GM21717 (cell line): Measurements from ENCODE around the gene L3HYPDH.
"Not testable (repeated sequence)": the region's sequence is repeated elsewhere in the genome, so short reads cannot be mapped to it uniquely, and the experiment has no call there.

ENCODE experiments used
- ATAC-seq: cut with Tn5 transposase; IDR thresholded peaks from one replicate; pipeline ENCODE4 v1.9.1; 2021; ENCODE audit warnings: mild to moderate bottlenecking, moderate library complexity; ENCODE audit not compliant: unreplicated experiment

Gene L3HYPDH

DNA sequence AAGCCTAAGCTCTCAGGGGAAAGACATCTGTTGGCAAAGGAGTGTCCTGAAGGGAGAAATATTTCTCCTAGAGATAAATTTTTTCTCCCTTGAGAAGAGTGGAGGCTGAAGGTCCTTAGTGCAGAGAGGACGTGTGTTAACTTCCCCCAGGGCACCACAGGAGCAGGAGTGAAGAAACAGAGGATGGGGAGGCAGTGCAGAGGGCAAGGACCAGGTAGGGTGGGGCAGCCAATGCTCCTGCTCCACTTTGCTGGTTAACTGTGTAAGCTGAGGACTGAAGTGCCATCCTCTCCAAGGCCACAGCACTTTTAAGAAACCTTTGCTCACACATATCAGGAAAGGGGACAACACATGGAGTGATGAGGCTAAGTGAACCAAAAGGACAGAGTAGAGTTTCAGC, 4.0 kb downstream of the L3HYPDH start:
- no peak for ATAC-seq

- ATAC-seq: no peak
Measured at GRCh38 chr14:59478540-59478939, 5.7 kb downstream of the L3HYPDH start.

GRCh38 chr14:59475709-59476108, 8.5 kb downstream of the L3HYPDH start:
- ATAC-seq: no peak

GRCh38 chr14:59474172-59474571, 10.0 kb downstream of the L3HYPDH start:
- no peak for ATAC-seq

- no peak for ATAC-seq
Measured at GRCh38 chr14:59465316-59466135, 18.7 kb downstream of the L3HYPDH start, which contains the start of gene GPR135. Gene GPR135 (minus strand): TSS chr14:59465380. CDS start chr14:59465226, 154 bp downstream.

- peak; percentile 55 for ATAC-seq
Measured at GRCh38 chr14:59464486-59465315, 19.5 kb downstream of the L3HYPDH start.

DNA sequence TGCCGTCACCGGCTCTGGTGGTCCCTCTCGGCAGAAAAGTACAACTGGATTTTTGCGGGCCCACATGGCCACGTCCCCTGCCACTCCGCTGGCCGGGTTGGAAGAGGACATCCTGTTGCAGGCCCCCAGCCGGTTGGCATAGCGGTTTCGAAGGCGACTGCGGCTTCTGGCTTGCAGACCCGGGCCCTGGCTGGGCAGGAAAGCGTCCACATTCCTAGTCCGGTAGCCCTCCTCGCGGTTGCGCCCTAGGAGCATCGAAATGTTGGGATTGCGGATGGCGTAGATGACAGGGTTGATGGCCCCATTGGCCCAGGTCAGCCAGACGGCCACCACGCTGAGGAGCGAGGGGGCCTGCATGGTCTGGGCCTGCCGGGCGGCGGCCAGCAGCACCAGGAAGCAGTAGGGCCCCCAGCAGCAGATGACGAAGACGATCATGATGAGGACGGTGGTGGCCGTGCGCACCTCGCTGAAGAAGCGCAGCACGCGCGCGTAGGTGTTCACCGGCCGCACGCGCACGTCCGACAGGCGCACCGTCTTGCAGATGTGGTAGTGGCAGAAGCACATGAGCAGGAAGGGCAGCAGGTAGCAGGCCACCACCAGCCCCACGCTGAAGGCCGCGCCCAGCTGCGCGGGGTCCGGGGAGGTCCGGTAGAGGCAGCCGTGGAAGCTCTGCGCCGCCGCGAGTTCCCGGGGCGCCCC, 20.3 kb downstream of the L3HYPDH start:
- no peak for ATAC-seq

DNA sequence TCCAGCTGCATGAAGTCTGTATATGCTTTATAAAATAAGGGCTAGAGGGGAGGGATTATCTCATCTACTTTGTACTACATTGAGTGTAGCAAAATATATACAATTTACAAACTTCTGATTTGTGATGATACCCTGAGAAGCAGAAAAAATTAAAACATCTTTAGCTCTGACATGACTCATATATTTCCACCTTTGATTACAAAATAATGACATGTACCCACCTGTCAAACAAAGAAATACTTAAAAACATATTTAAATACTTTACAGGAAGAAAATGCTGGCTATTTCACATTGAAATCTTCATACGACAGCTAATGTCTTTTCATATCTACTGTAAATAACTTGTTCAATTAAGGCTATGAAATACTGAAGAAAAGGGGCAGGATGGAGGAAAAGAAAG, 22.3 kb downstream of the L3HYPDH start:
- no peak for ATAC-seq

DNA sequence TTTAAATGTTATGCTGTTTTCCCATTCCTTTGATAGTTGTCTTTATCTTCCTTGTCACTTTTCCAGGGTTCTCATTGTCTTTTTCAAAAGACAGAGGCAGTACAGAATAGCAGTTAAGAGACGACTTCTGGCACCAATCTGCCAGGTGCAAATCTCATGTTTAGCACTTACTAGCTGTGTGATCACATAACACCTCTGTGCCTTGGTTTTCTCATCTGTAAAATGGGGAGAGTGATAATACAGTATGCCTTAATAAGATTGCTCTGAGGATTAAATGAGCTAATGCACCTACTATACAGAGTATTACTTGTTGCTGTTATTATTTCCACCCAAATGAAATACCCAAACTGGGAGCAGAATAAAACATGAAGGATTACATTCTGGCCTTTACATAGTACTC, 23.8 kb downstream of the L3HYPDH start:
- ATAC-seq: no peak

- no peak for ATAC-seq
Measured at GRCh38 chr14:59458486-59458885, 25.7 kb downstream of the L3HYPDH start.

DNA sequence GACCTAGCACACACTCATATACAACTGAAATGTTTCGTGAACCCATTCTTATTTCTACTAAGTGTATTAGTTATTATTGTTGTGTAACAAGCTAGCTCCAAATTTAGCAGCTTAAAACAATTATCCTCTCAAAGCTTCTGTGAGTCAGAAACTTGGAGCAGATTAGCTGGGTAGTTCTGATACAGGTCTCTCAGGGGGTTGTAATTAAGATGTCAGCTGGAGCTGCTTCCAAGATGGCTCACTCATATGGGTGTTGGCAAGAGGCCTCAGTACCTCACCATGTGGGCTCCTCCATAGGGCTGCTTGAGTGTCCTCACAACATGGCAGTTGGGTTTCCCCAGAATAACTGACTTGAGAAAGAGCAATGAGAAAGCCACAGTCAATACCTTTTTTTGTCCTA, 28.8 kb downstream of the L3HYPDH start:
- ATAC-seq: no peak

- ATAC-seq: no peak
Measured at GRCh38 chr14:59454139-59454538, 30.1 kb downstream of the L3HYPDH start.

DNA sequence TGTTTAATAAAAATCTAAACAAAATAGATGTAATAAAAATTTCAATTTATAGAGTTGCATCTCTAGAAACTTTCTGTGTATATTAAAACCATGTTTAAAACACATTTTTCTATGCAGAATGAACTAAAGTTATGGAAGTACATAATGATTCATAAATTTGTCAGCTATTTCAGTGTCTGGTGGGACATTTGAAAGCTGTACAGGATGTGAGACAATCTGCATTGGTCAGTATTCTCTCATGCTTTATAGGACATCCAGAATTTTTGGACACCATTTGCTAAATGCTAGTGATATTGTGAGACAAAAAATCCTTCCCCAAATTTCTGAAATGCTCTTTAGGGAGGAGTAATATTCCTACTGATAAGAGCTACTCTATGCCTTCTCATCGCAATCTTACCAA, 32.4 kb downstream of the L3HYPDH start:
- ATAC-seq: no peak

DNA sequence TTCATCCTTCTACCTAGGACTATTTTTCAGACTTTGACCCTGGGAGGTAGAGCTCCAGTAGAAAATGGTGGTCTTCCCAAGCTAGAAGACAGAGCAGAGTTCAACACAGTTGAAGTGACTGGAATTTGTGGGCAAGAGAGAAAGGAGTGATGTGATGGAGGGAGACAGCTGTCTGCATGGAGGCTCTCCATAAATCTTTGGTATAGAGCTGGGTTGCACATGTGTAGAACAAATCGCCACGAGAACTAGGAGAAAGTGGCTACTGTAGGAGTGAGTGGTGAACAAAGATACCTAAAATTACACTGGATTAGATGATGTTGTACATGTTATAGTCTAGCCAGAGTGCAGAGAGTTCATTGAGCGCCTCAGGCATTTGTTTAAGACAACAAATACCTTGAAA, 33.5 kb downstream of the L3HYPDH start:
- no peak for ATAC-seq

- ATAC-seq: not testable (repeated sequence)
Measured at GRCh38 chr14:59448673-59449072, 35.5 kb downstream of the L3HYPDH start.

DNA sequence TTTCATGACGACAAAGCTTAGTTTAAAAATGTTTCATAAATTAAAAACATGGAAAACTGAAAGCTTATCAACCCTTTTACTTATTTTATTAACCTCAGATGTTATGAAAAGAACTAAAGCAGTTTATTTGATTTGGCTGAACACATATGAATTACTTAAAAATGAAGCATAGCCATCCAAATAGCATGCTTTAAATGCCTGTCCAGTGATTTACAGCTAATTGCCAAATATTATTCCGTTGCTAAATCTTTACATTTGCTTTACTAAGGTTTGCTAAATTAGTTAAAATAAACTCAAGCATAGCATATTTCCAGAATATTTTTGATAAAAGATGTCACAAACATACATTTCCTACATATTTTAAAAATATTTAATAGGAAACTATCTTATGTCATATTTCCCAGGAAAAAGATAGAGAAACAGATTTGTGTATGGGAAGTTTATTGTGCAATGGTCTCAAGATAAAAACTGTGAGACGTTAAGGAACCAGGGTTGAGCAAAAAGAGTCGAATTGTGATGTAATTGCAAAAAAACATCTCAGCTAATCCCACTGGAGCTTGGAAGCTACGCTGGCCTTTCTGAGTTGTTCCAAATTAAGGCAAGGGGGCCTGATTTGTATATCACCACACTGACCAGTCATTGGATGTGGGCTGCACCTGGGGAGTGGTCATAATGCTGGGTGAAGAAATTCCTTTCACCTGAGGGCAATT, 44.8 kb downstream of the L3HYPDH start:
- ATAC-seq: no peak

GRCh38 chr14:59438195-59438647, 46.0 kb downstream of the L3HYPDH start:
- no peak for ATAC-seq

- ATAC-seq: no peak
Measured at GRCh38 chr14:59435987-59436386, 48.2 kb downstream of the L3HYPDH start.

DNA sequence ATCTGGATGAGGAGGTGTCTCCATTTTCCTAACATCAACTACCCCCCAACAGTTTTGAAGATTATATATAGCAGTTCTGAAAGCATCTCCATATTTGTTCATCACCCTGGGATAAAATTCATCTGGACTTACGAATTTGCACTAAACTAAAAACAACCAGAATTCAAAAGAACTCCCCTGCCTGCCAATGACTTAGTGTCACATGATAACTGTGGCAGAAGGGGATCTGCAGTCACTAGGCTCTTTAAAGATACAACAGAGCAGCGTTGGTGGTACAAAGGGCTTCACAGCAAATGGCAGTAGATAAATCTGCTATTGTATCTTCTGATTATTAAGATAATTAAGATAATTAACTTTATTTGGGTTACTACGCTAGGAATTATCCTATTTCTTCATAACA, 49.1 kb downstream of the L3HYPDH start:
- no peak for ATAC-seq

GRCh38 chr14:59429790-59430189, 54.4 kb downstream of the L3HYPDH start:
- ATAC-seq: no peak

DNA sequence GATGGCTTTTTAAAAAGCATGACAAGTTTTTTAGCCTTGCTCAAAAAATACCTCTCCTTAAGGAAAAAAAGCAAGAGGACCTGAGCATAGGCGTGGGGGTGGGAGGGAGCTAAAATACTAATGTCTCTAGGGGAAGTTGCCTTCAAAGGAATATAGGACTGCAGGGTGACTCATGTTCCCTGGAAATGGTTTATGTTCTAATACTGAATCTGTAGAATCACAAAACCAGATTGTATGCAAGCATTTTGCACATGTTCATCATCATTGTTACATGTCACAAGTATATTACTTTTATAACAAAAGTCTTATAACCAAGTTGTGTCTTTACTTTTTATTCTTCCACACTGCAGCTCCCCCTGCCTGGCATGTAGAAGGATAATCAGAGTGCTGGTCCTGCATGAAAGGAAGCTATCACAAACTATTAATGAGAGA, 55.6 kb downstream of the L3HYPDH start:
- no peak for ATAC-seq
